Hepatocyte (in vitro differentiated cells): ENCODE data around the gene EPHA6. TPM values are rescaled to one million over a fixed set of nuclear protein-coding genes. Genes with fewer than 3 reads are reported as not detected.

Experiments
- DNase-seq: peaks from one replicate; pipeline ENCODE4 v3.0.0-alpha.2; 2016; ENCODE audit warnings: low spot score
- H2AFZ ChIP-seq: fragments of 200-600 bp; sonication (generic); 2 replicates; pipeline ENCODE4 v1.6.0; 2016; ENCODE audit warnings: antibody characterized with exemption, mild to moderate bottlenecking
- H3K27ac ChIP-seq: fragments of 200-600 bp; sonication (generic); 2 replicates; pipeline ENCODE4 v1.5.1; 2016; ENCODE audit warnings: mild to moderate bottlenecking
- H3K27me3 ChIP-seq: fragments of 200-600 bp; sonication (generic); 2 replicates; pipeline ENCODE4 v1.6.1; 2016
- H3K36me3 ChIP-seq: fragments of 200-600 bp; sonication (generic); replicated peaks from 2 replicates; pipeline ENCODE4 v1.5.1; 2016; ENCODE audit warnings: low read depth; ENCODE audit not compliant: insufficient read depth
- H3K4me1 ChIP-seq: fragments of 200-600 bp; sonication (generic); 2 replicates; pipeline ENCODE4 v1.5.1; 2016; ENCODE audit warnings: mild to moderate bottlenecking, moderate library complexity; ENCODE audit not compliant: insufficient read depth
- H3K4me2 ChIP-seq: fragments of 200-600 bp; sonication (generic); 2 replicates; pipeline ENCODE4 v1.6.0; 2016
- H3K4me3 ChIP-seq: fragments of 200-600 bp; sonication (generic); 2 replicates; pipeline ENCODE4 v1.5.1; 2016; ENCODE audit warnings: mild to moderate bottlenecking
- H3K79me2 ChIP-seq: fragments of 200-600 bp; sonication (generic); 2 replicates; pipeline ENCODE4 v1.6.0; 2017; ENCODE audit warnings: mild to moderate bottlenecking
- H3K9me2 ChIP-seq: fragments of 200-600 bp; sonication (generic); replicated peaks from 2 replicates; pipeline ENCODE4 v1.6.0; 2017; ENCODE audit warnings: mild to moderate bottlenecking; ENCODE audit not compliant: insufficient read depth
- H3K9me3 ChIP-seq: fragments of 200-600 bp; sonication (generic); 2 replicates; pipeline ENCODE4 v1.5.1; 2016; ENCODE audit warnings: low read depth, mild to moderate bottlenecking
- H4K20me1 ChIP-seq: fragments of 200-600 bp; sonication (generic); 2 replicates; pipeline ENCODE4 v1.6.0; 2016; ENCODE audit warnings: mild to moderate bottlenecking; ENCODE audit not compliant: insufficient read depth, poor library complexity, severe bottlenecking
- CTCF ChIP-seq: fragments of 200-600 bp; sonication (generic); IDR thresholded peaks from 2 replicates; pipeline ENCODE4 v1.5.1; 2016; ENCODE audit warnings: antibody characterized with exemption, mild to moderate bottlenecking; ENCODE audit not compliant: poor library complexity
- EZH2 ChIP-seq: fragments of 200-600 bp; sonication (generic); IDR thresholded peaks from 2 replicates; pipeline ENCODE4 v1.6.1; 2016; ENCODE audit warnings: antibody characterized with exemption, mild to moderate bottlenecking, borderline replicate concordance
- EZH2phosphoT487 ChIP-seq: fragments of 200-600 bp; sonication (generic); IDR thresholded peaks from one replicate; pipeline ENCODE4 v1.6.1; 2018; ENCODE audit warnings: antibody characterized with exemption, mild to moderate bottlenecking, low read depth, moderate library complexity; ENCODE audit not compliant: unreplicated experiment, severe bottlenecking
- WGBS: methylation state at CpG from one replicate; pipeline ENCODE4 v1.1.6; 2016; ENCODE audit warnings: low lambda C conversion rate; ENCODE audit errors: missing lambda C conversion rate; 5-methylcytosine and 5-hydroxymethylcytosine counted together
- polyA plus RNA-seq: library from polyadenylated mRNA; unstranded; fragments of >200 nt; fragmentation: Nextera tagmentation; extraction: Ambion mirVana; gene quantifications from 2 replicates; pipeline ENCODE4 v1.2.1, GENCODE V29; 2016
- total RNA-seq: library from RNA; depleted of rRNA; stranded (reverse); fragments of >200 nt; gene quantifications from 2 replicates; pipeline ENCODE4 v1.2.3, GENCODE V29; 2014

Gene EPHA6
- total and polyA plus RNA-seq, 2 experiments from 2014 or later: 3.4 to 16.7 TPM

GRCh38 chr3:96863129-96863740, 48.8 kb downstream of the EPHA6 start:
- Histone ChIP-seq H3K4me2 (no peak overlapping the region), H3K4me1 (no peaks in the 10 kb centered on the region), H3K9me2 (no peaks in the 10 kb centered on the region), H4K20me1 (no peaks in the 10 kb centered on the region), H3K9me3 (no peaks in the 10 kb centered on the region), H3K36me3 (no peaks in the 10 kb centered on the region), H3K79me2 (no peaks in the 10 kb centered on the region), H3K4me3 (no peak overlapping the region), H3K27me3 (no peaks in the 10 kb centered on the region), H3K27ac (no peak overlapping the region), H2AFZ (no peak overlapping the region)
- WGBS: 10% methylated on average over 1 of the region's 1 CpG
- TF ChIP-seq CTCF: peak; percentile 90
- TF ChIP-seq EZH2phosphoT487: no peak
- peak; percentile 72 for DNase-seq

- 84% methylated on average over 2 of the region's 2 CpGs for WGBS
- no peaks in the 10 kb centered on the region for H3K9me2 ChIP-seq
- no peaks in the 10 kb centered on the region for H3K9me3 ChIP-seq
- no peak overlapping the region for H3K27ac ChIP-seq
- no peaks in the 10 kb centered on the region for H3K27me3 ChIP-seq
- no peak overlapping the region for H3K4me3 ChIP-seq
- no peak for DNase-seq
- no peak overlapping the region for H2AFZ ChIP-seq
- H4K20me1 ChIP-seq: no peaks in the 10 kb centered on the region
- no peaks in the 10 kb centered on the region for H3K4me1 ChIP-seq
- H3K4me2 ChIP-seq: no peak overlapping the region
- TF ChIP-seq EZH2 (no peak), EZH2phosphoT487 (no peak), CTCF (no peak)
- no peaks in the 10 kb centered on the region for H3K36me3 ChIP-seq
- no peaks in the 10 kb centered on the region for H3K79me2 ChIP-seq
These were observed 51.2 kb downstream of the EPHA6 start for GRCh38 chr3:96865605-96866004.

DNA sequence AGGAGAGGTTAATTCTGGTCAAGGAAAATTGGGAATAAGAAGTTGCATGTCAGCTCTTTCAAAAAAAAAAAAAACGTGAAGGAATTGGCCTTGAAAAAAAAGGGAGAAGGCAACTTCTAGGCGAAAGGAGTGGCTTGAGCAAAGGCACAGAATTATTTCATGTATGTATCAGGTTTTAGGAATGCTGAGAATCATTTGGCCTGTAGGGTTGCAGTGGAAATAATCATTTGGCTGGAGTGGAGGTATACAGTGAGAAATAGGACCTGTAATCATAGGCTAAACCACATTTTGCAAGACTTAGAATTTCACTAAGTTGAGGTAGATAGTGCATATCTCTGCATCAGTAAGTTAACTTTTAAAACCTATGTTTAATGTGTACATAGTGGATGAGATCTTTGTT, 54.9 kb downstream of the EPHA6 start:
- 81% methylated on average over 2 of the region's 2 CpGs for WGBS
- no peak for TF ChIP-seq EZH2phosphoT487
- no peak for TF ChIP-seq CTCF
- no peak for TF ChIP-seq EZH2
- Histone ChIP-seq H3K9me3 (no peaks in the 10 kb centered on the region), H3K27me3 (no peaks in the 10 kb centered on the region), H3K9me2 (no peaks in the 10 kb centered on the region), H3K36me3 (no peaks in the 10 kb centered on the region), H3K27ac (no peak overlapping the region), H3K79me2 (no peaks in the 10 kb centered on the region), H3K4me2 (no peak overlapping the region), H3K4me3 (no peak overlapping the region), H4K20me1 (no peaks in the 10 kb centered on the region), H3K4me1 (no peaks in the 10 kb centered on the region), H2AFZ (no peak overlapping the region)
- no peak for DNase-seq
